ENCODE measurements around the gene PTPRN2. TPM values are rescaled to one million over a fixed set of nuclear protein-coding genes. Genes with fewer than 3 reads are reported as not detected.
A peak's percentile ranks its signal among the peaks of the same experiment; 100 is the strongest.

Gene PTPRN2
- total RNA-seq, 1 donor from 2014 or later = 15.4 TPM

- peaks cover 11% of the 10 kb centered on the region for H3K4me1 Mint-ChIP-seq (ENCODE audit: unreplicated experiment)
- H3K36me3 Mint-ChIP-seq = no peaks in the 10 kb centered on the region
- peaks cover 81% of the 10 kb centered on the region for H3K27me3 Mint-ChIP-seq
- DNase-seq (ENCODE audit: extremely low spot score, unreplicated experiment) = peak; percentile 69
- peak overlapping the region; percentile 82 for H3K4me3 Mint-ChIP-seq
- no peak for TF ChIP-seq CTCF (conservative IDR thresholded peaks at IDR 0.05)
- no peaks in the 10 kb centered on the region for H3K9me3 Mint-ChIP-seq
- H3K27ac Mint-ChIP-seq = no peak overlapping the region
These were observed 903.3 kb downstream of the PTPRN2 start for GRCh38 chr7:157684157-157684908.

- Mint-ChIP-seq H3K27me3 (peaks cover 83% of the 10 kb centered on the region), H3K9me3 (no peaks in the 10 kb centered on the region), H3K36me3 (no peaks in the 10 kb centered on the region), H3K27ac (no peak overlapping the region), H3K4me1 (ENCODE audit: unreplicated experiment) (peaks cover 12% of the 10 kb centered on the region), H3K4me3 (peak overlapping the region; percentile 82)
- TF ChIP-seq CTCF (conservative IDR thresholded peaks at IDR 0.05) = no peak
- DNase-seq (ENCODE audit: extremely low spot score, unreplicated experiment) = peak; percentile 48
These were observed 903.9 kb downstream of the PTPRN2 start for GRCh38 chr7:157683747-157684156.

- peak; percentile 44 for DNase-seq (ENCODE audit: extremely low spot score, unreplicated experiment)
- no peaks in the 10 kb centered on the region for H3K36me3 Mint-ChIP-seq
- H3K9me3 Mint-ChIP-seq = no peaks in the 10 kb centered on the region
- H3K27me3 Mint-ChIP-seq = peaks cover 84% of the 10 kb centered on the region
- H3K27ac Mint-ChIP-seq = no peak overlapping the region
- peaks cover 17% of the 10 kb centered on the region for H3K4me1 Mint-ChIP-seq (ENCODE audit: unreplicated experiment)
- peak overlapping the region; percentile 82 for H3K4me3 Mint-ChIP-seq
- TF ChIP-seq CTCF (conservative IDR thresholded peaks at IDR 0.05) = no peak
These were observed 904.5 kb downstream of the PTPRN2 start for GRCh38 chr7:157682946-157683746.

- Mint-ChIP-seq H3K4me3 (peak overlapping the region; percentile 20), H3K36me3 (no peaks in the 10 kb centered on the region), H3K4me1 (ENCODE audit: unreplicated experiment) (peaks cover 18% of the 10 kb centered on the region), H3K27ac (no peak overlapping the region), H3K9me3 (no peaks in the 10 kb centered on the region), H3K27me3 (peaks cover 82% of the 10 kb centered on the region)
- DNase-seq (ENCODE audit: extremely low spot score, unreplicated experiment) = peak; percentile 51
- no peak for TF ChIP-seq CTCF (conservative IDR thresholded peaks at IDR 0.05)
These were observed 905.3 kb downstream of the PTPRN2 start for GRCh38 chr7:157682064-157682945.

- Mint-ChIP-seq H3K27ac (no peak overlapping the region), H3K27me3 (peaks cover 88% of the 10 kb centered on the region), H3K36me3 (no peaks in the 10 kb centered on the region), H3K9me3 (no peaks in the 10 kb centered on the region), H3K4me1 (ENCODE audit: unreplicated experiment) (peaks cover 21% of the 10 kb centered on the region), H3K4me3 (no peak overlapping the region)
- DNase-seq (ENCODE audit: extremely low spot score, unreplicated experiment) = peak; percentile 39
- no peak for TF ChIP-seq CTCF (conservative IDR thresholded peaks at IDR 0.05)
These were observed 908.0 kb downstream of the PTPRN2 start for GRCh38 chr7:157679607-157680006.

Measured in type B pancreatic cell (in vitro differentiated cells).